Mesenchymal stem cell (in vitro differentiated cells and primary cell): ENCODE data around the gene OTULIN.

Source experiments
- DNase-seq: peaks from one replicate; pipeline ENCODE4 v3.0.0-alpha.2; 2013
- H2AFZ ChIP-seq: one replicate; pipeline ENCODE4 v1.6.1; 2013; ENCODE audit warnings: low read depth, mild to moderate bottlenecking, control low read depth, inconsistent platforms, low read length, moderate library complexity
- H2AK5ac ChIP-seq: 2 replicates; pipeline ENCODE4 v1.6.1; 2013; ENCODE audit warnings: low read length, moderate library complexity, mild to moderate bottlenecking, inconsistent platforms; ENCODE audit not compliant: severe bottlenecking
- H2BK120ac ChIP-seq: one replicate; pipeline ENCODE4 v1.6.1; 2013; ENCODE audit warnings: low read depth, mild to moderate bottlenecking, inconsistent platforms, low read length, moderate library complexity
- H2BK12ac ChIP-seq, 2 experiments: one replicate each; pipeline ENCODE4 v1.6.1; 2013; ENCODE audit warnings: inconsistent platforms in 2 of 2, low read length in 2 of 2, mild to moderate bottlenecking in 2 of 2, moderate library complexity in 2 of 2, control low read depth in 1 of 2
- H2BK15ac ChIP-seq: one replicate; pipeline ENCODE4 v1.6.1; 2013; ENCODE audit warnings: mild to moderate bottlenecking, low read depth, inconsistent platforms; ENCODE audit not compliant: poor library complexity, severe bottlenecking
- H2BK5ac ChIP-seq: 2 replicates; pipeline ENCODE4 v1.6.1; 2013; ENCODE audit warnings: low read depth, mild to moderate bottlenecking, low read length, control low read depth, inconsistent platforms; ENCODE audit not compliant: poor library complexity, severe bottlenecking
- H3K14ac ChIP-seq, 2 experiments: one replicate each; pipeline ENCODE4 v1.6.1; 2013; ENCODE audit warnings: inconsistent platforms in 2 of 2, low read length in 2 of 2, control low read depth in 1 of 2, mild to moderate bottlenecking in 1 of 2, moderate library complexity in 1 of 2
- H3K18ac ChIP-seq, 2 experiments: one replicate each; pipeline ENCODE4 v1.6.1; 2013; ENCODE audit warnings: inconsistent platforms in 2 of 2, low read length in 2 of 2, control low read depth in 1 of 2, low read depth in 1 of 2, mild to moderate bottlenecking in 1 of 2
- H3K23ac ChIP-seq, 2 experiments: one replicate each; pipeline ENCODE4 v1.6.1; 2013; ENCODE audit warnings: inconsistent platforms in 2 of 2, low read length in 2 of 2, mild to moderate bottlenecking in 2 of 2, moderate library complexity in 2 of 2, control low read depth in 1 of 2
- H3K27ac ChIP-seq: 2 replicates; pipeline ENCODE4 v1.5.1; 2013; ENCODE audit warnings: mild to moderate bottlenecking, moderate library complexity, low read length, control low read depth, inconsistent platforms; ENCODE audit not compliant: poor library complexity, severe bottlenecking
- H3K27me3 ChIP-seq, 2 experiments: 2 replicates each; pipeline versions ENCODE4 v1.6.1 to v1.7.0; 2013; ENCODE audit warnings: low read length in 2 of 2, mild to moderate bottlenecking in 2 of 2, moderate library complexity in 2 of 2, control low read depth in 1 of 2, inconsistent platforms in 1 of 2; ENCODE audit not compliant: control insufficient read depth in 1 of 2, insufficient read depth in 1 of 2
- H3K36me3 ChIP-seq, 2 experiments: 2 replicates each; pipeline versions ENCODE4 v1.6.1 to v1.7.0; 2013; ENCODE audit warnings: low read length in 2 of 2, control low read depth in 1 of 2, inconsistent platforms in 1 of 2, low read depth in 1 of 2, mild to moderate bottlenecking in 1 of 2; ENCODE audit not compliant: insufficient read depth in 2 of 2, control insufficient read depth in 1 of 2
- H3K4ac ChIP-seq, 2 experiments: one replicate each; pipeline ENCODE4 v1.6.1; 2013; ENCODE audit warnings: inconsistent platforms in 2 of 2, low read length in 2 of 2, mild to moderate bottlenecking in 2 of 2, moderate library complexity in 2 of 2, control low read depth in 1 of 2, low read depth in 1 of 2
- H3K4me1 ChIP-seq: 2 replicates; pipeline ENCODE4 v1.6.1; 2013; ENCODE audit warnings: low read depth, low read length, control low read depth; ENCODE audit not compliant: control insufficient read depth, insufficient read depth
- H3K4me2 ChIP-seq: 2 replicates; pipeline ENCODE4 v1.6.1; 2013; ENCODE audit warnings: low read length, mild to moderate bottlenecking, inconsistent platforms; ENCODE audit not compliant: poor library complexity, severe bottlenecking
- H3K4me3 ChIP-seq, 2 experiments: 2 replicates each; pipeline versions ENCODE4 v1.5.1 to v1.7.0; 2013; ENCODE audit warnings: low read length in 2 of 2, mild to moderate bottlenecking in 2 of 2, control low read depth in 1 of 2, low read depth in 1 of 2; ENCODE audit not compliant: insufficient read depth in 1 of 2
- H3K79me1 ChIP-seq: replicated peaks from 2 replicates; pipeline ENCODE4 v1.6.1; 2013; ENCODE audit warnings: mild to moderate bottlenecking, control low read depth, low read length, inconsistent platforms; ENCODE audit not compliant: poor library complexity, severe bottlenecking
- H3K9ac ChIP-seq: 2 replicates; pipeline ENCODE4 v1.7.0; 2013; ENCODE audit warnings: mild to moderate bottlenecking, low read length, moderate library complexity
- H3K9me3 ChIP-seq: 2 replicates; pipeline ENCODE4 v1.7.0; 2013; ENCODE audit warnings: mild to moderate bottlenecking, low read length; ENCODE audit not compliant: control insufficient read depth
- H4K8ac ChIP-seq: one replicate; pipeline ENCODE4 v1.6.1; 2013; ENCODE audit warnings: inconsistent platforms, mild to moderate bottlenecking, low read length, moderate library complexity
- H4K91ac ChIP-seq: one replicate; pipeline ENCODE4 v1.6.1; 2013; ENCODE audit warnings: mild to moderate bottlenecking, low read length, inconsistent platforms
- WGBS: methylation state at CpG from one replicate; pipeline ENCODE4 v1.1.7; 2013; ENCODE audit warnings: mixed read lengths; 5-methylcytosine and 5-hydroxymethylcytosine counted together

OTULIN gene

GRCh38 chr5:14695152-14695551 is 30.6 kb downstream of the OTULIN start:
- no peak overlapping the region for H3K9ac ChIP-seq
- no peak overlapping the region for H3K18ac ChIP-seq
- no peak overlapping the region for H3K27ac ChIP-seq
- no peak overlapping the region for H2AFZ ChIP-seq
- no peak overlapping the region for H4K91ac ChIP-seq
- no peak overlapping the region for H2BK5ac ChIP-seq
- H3K9me3 ChIP-seq: peaks cover 6% of the 10 kb centered on the region
- DNase-seq: no peak
- no peak overlapping the region for H3K14ac ChIP-seq
- H3K36me3 ChIP-seq: peaks cover 38 to 97% of the 10 kb centered on the region in 2 experiments
- no peak overlapping the region for H2BK12ac ChIP-seq
- no peak overlapping the region for H2BK120ac ChIP-seq
- no peak overlapping the region for H4K8ac ChIP-seq
- no peak overlapping the region for H3K4me2 ChIP-seq
- H3K27me3 ChIP-seq: no peaks in the 10 kb centered on the region
- no peak overlapping the region for H3K4ac ChIP-seq
- no peak overlapping the region for H3K23ac ChIP-seq
- H2AK5ac ChIP-seq: no peak overlapping the region
- 89% methylated on average over 1 of the region's 2 CpGs for WGBS
- H3K4me1 ChIP-seq: peaks cover 2% of the 10 kb centered on the region
- H3K4me3 ChIP-seq: no peak overlapping the region
- no peak overlapping the region for H2BK15ac ChIP-seq
- H3K79me1 ChIP-seq: peaks cover 39% of the 10 kb centered on the region

DNA sequence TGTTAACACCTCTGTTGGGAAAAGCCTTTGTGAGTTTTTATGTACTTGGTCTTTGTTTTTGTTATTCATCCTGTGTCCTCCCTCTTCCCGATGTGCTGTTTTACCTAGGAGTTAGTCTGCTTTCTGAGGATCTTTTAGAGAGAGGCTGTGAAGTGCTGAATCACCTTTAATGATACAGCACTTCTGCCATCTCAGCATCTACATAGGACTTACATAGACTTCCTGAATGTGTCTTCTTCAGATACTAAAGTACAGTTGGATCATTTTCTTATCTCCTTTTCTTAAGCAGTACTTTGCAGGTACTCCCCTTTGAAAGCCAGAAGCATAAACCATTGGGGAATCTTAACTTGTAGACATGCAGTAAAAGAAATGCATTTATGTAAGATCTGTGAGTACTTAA is 31.5 kb downstream of the OTULIN start:
- WGBS: 83% methylated on average over 1 of the region's 1 CpG

GRCh38 chr5:14696851-14697250 is 32.3 kb downstream of the OTULIN start:
- H3K9ac ChIP-seq: no peak overlapping the region
- H3K14ac ChIP-seq: no peak overlapping the region
- no peak overlapping the region for H2BK5ac ChIP-seq
- no peak overlapping the region for H3K4me3 ChIP-seq
- no peaks in the 10 kb centered on the region for H3K9me3 ChIP-seq
- H3K4me1 ChIP-seq: peaks cover 2% of the 10 kb centered on the region
- no peak overlapping the region for H2AK5ac ChIP-seq
- no peak for DNase-seq
- H3K18ac ChIP-seq: no peak overlapping the region
- no peak overlapping the region for H2BK120ac ChIP-seq
- WGBS: 97% methylated on average over 3 of the region's 3 CpGs
- peaks cover 50 to 85% of the 10 kb centered on the region in 2 experiments for H3K36me3 ChIP-seq
- H4K8ac ChIP-seq: no peak overlapping the region
- no peak overlapping the region for H3K23ac ChIP-seq
- no peaks in the 10 kb centered on the region for H3K27me3 ChIP-seq
- peaks cover 45% of the 10 kb centered on the region for H3K79me1 ChIP-seq
- no peak overlapping the region for H4K91ac ChIP-seq
- H3K4ac ChIP-seq: no peak overlapping the region
- H2BK15ac ChIP-seq: no peak overlapping the region
- H2BK12ac ChIP-seq: no peak overlapping the region
- H3K4me2 ChIP-seq: no peak overlapping the region
- no peak overlapping the region for H3K27ac ChIP-seq
- H2AFZ ChIP-seq: no peak overlapping the region

More for the DNA sequence above, 31.5 kb downstream of the OTULIN start:
- no peak overlapping the region for H2AFZ ChIP-seq
- no peak overlapping the region for H2BK15ac ChIP-seq
- H3K27me3 ChIP-seq: no peaks in the 10 kb centered on the region
- no peak overlapping the region for H2BK5ac ChIP-seq
- H3K23ac ChIP-seq: no peak overlapping the region
- no peak overlapping the region for H3K18ac ChIP-seq
- H3K4me1 ChIP-seq: peaks cover 2% of the 10 kb centered on the region
- no peak overlapping the region for H3K14ac ChIP-seq
- H3K9ac ChIP-seq: no peak overlapping the region
- no peak overlapping the region for H3K4me3 ChIP-seq
- peaks cover 43 to 89% of the 10 kb centered on the region in 2 experiments for H3K36me3 ChIP-seq
- H2BK120ac ChIP-seq: no peak overlapping the region
- no peak overlapping the region for H3K4me2 ChIP-seq
- peak; percentile 17 for DNase-seq
- H3K4ac ChIP-seq: no peak overlapping the region
- peaks cover 38% of the 10 kb centered on the region for H3K79me1 ChIP-seq
- H3K9me3 ChIP-seq: no peaks in the 10 kb centered on the region
- H4K8ac ChIP-seq: no peak overlapping the region
- H4K91ac ChIP-seq: no peak overlapping the region
- H2AK5ac ChIP-seq: no peak overlapping the region
- no peak overlapping the region for H2BK12ac ChIP-seq
- no peak overlapping the region for H3K27ac ChIP-seq

DNA sequence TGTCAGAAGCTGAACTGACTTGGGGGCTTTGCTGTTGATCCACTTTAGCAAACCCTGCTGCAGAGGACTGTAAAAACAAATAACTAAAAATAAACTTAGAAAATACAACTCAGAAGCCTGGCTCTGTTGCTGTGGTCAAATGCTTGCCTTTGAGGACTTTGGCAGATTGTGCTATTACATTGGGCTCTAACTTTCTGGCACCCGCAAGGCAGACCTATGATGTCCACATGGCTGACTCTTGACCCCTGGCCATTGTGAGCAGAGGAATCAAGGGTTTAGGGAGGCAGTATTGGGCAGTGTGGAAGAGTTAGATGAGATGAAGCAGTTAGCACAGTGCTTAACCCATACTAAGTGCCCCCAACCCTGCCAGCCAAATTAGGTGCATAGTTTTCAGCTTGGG is 34.0 kb downstream of the OTULIN start:
- Histone ChIP-seq H2BK120ac (no peak overlapping the region), H3K9ac (no peak overlapping the region), H3K23ac (no peak overlapping the region), H3K27ac (no peak overlapping the region), H2AK5ac (no peak overlapping the region), H3K9me3 (no peaks in the 10 kb centered on the region), H3K79me1 (peaks cover 52% of the 10 kb centered on the region), H4K8ac (no peak overlapping the region), H3K18ac (no peak overlapping the region), H2BK5ac (no peak overlapping the region), H2BK12ac (no peak overlapping the region), H2AFZ (no peak overlapping the region), H3K4me1 (no peaks in the 10 kb centered on the region), H3K4ac (no peak overlapping the region), H3K4me2 (no peak overlapping the region), H3K36me3 (peaks cover 52 to 82% of the 10 kb centered on the region in 2 experiments), H3K27me3 (no peaks in the 10 kb centered on the region), H3K14ac (no peak overlapping the region), H2BK15ac (no peak overlapping the region), H4K91ac (no peak overlapping the region), H3K4me3 (no peak overlapping the region)
- no peak for DNase-seq
- WGBS: 94% methylated on average over 1 of the region's 1 CpG
